GM21515 (cell line): Measurements from ENCODE around the gene SAP30L.
A peak's percentile ranks its signal among the peaks of the same experiment; 100 is the strongest.

Source experiments
- ATAC-seq: cut with Tn5 transposase; IDR thresholded peaks from one replicate; pipeline ENCODE4 v1.9.1; 2021; ENCODE audit not compliant: unreplicated experiment

The SAP30L gene

GRCh38 chr5:154445422-154446194 lies at the start of gene SAP30L:
TSS of gene SAP30L (plus strand) at chr5:154445997. CDS start at chr5:154446605, 608 bp downstream.
- peak; percentile 90 for ATAC-seq

GRCh38 chr5:154396128-154396527 lies 49.7 kb upstream of the SAP30L start:
- no peak for ATAC-seq

- no peak for ATAC-seq
These were observed 48.0 kb upstream of the SAP30L start for GRCh38 chr5:154397652-154398406.

GRCh38 chr5:154400678-154401077 lies 45.1 kb upstream of the SAP30L start:
- no peak for ATAC-seq

GRCh38 chr5:154401355-154401754 lies 44.4 kb upstream of the SAP30L start:
- no peak for ATAC-seq

- ATAC-seq: no peak
These were observed 43.9 kb upstream of the SAP30L start for GRCh38 chr5:154401931-154402330.

- no peak for ATAC-seq
These were observed 43.2 kb upstream of the SAP30L start for GRCh38 chr5:154402611-154403010.

GRCh38 chr5:154403234-154403633 lies 42.6 kb upstream of the SAP30L start:
- ATAC-seq: no peak

GRCh38 chr5:154403776-154404387 lies 41.9 kb upstream of the SAP30L start:
- ATAC-seq: no peak

GRCh38 chr5:154405078-154405792 lies 40.6 kb upstream of the SAP30L start:
- ATAC-seq: peak; percentile 97

- ATAC-seq: no peak
These were observed 39.6 kb upstream of the SAP30L start for GRCh38 chr5:154406231-154406630.

GRCh38 chr5:154406826-154407225 lies 39.0 kb upstream of the SAP30L start:
- no peak for ATAC-seq

- ATAC-seq: no peak
These were observed 37.0 kb upstream of the SAP30L start for GRCh38 chr5:154408811-154409210.

- ATAC-seq: no peak
These were observed 36.5 kb upstream of the SAP30L start for GRCh38 chr5:154409230-154409840.

- no peak for ATAC-seq
These were observed 35.8 kb upstream of the SAP30L start for GRCh38 chr5:154410008-154410407.

- ATAC-seq: no peak
These were observed 35.0 kb upstream of the SAP30L start for GRCh38 chr5:154410786-154411185.

- no peak for ATAC-seq
These were observed 34.5 kb upstream of the SAP30L start for GRCh38 chr5:154411338-154411737.

GRCh38 chr5:154412316-154412715 lies 33.5 kb upstream of the SAP30L start:
- no peak for ATAC-seq

GRCh38 chr5:154412925-154413324 lies 32.9 kb upstream of the SAP30L start:
- no peak for ATAC-seq

- ATAC-seq: no peak
These were observed 30.7 kb upstream of the SAP30L start for GRCh38 chr5:154415114-154415513.

GRCh38 chr5:154418344-154418820 lies 27.4 kb upstream of the SAP30L start:
- ATAC-seq: no peak
